IMR-90 (cell line): ENCODE measurements around the gene MFSD6. TPM values are rescaled to one million over a fixed set of nuclear protein-coding genes. Genes with fewer than 3 reads are reported as not detected.

Source experiments
- ATAC-seq: fragments of 200-7000 bp; cut with Tn5 transposase; 2 replicates; pipeline ENCODE4 v1.9.1; 2020; ENCODE audit warnings: low read depth, mild to moderate bottlenecking, moderate library complexity
- BruUV-seq: library from RNA; stranded (reverse); fragments of 400-500 nt; replicated peaks from 2 replicates; lab custom pipeline; 2021; lab: Mats Ljungman, UMichigan
- CTCF ChIA-PET: fragments of 300-600 bp; formaldehyde crosslinking; extraction: SDS; loops from one replicate; lab custom pipeline; 2021; ENCODE audit warnings: antibody characterized with exemption; lab: Yijun Ruan, JAX
- POLR2A ChIA-PET: fragments of 300-600 bp; sonication (Branson Sonifier 250); formaldehyde crosslinking; loops from one replicate; lab custom pipeline; 2022; ENCODE audit warnings: antibody characterized with exemption; ENCODE audit not compliant: unreplicated experiment; lab: Charles Lee
- DNase-seq: peaks from one replicate; pipeline ENCODE4 v3.0.0; 2013
- H2AFZ ChIP-seq: replicated peaks from 2 replicates; pipeline ENCODE3; 2013; ENCODE audit warnings: low read length, mild to moderate bottlenecking; ENCODE audit not compliant: poor library complexity
- H2AK5ac ChIP-seq: 2 replicates; pipeline ENCODE4 v1.6.1; 2013; ENCODE audit warnings: low read depth, low read length, inconsistent platforms
- H2AK9ac ChIP-seq: replicated peaks from 2 replicates; pipeline ENCODE3; 2013; ENCODE audit warnings: mild to moderate bottlenecking, low read depth, low read length, moderate library complexity; ENCODE audit not compliant: poor library complexity
- H2BK120ac ChIP-seq: 2 replicates; pipeline ENCODE4 v1.6.1; 2013; ENCODE audit warnings: low read depth, low read length, inconsistent platforms
- H2BK15ac ChIP-seq: 3 replicates; pipeline ENCODE4 v1.6.1; 2013; ENCODE audit warnings: low read depth, low read length, inconsistent platforms
- H2BK20ac ChIP-seq: 2 replicates; pipeline ENCODE4 v1.6.1; 2013; ENCODE audit warnings: low read depth, mild to moderate bottlenecking, inconsistent platforms, low read length, moderate library complexity
- H2BK5ac ChIP-seq: 2 replicates; pipeline ENCODE4 v1.6.1; 2013; ENCODE audit warnings: mild to moderate bottlenecking, low read depth, low read length, inconsistent platforms; ENCODE audit not compliant: poor library complexity, severe bottlenecking
- H3K14ac ChIP-seq: replicated peaks from 2 replicates; pipeline ENCODE4 v1.6.1; 2013; ENCODE audit warnings: low read depth, low read length, inconsistent platforms
- H3K18ac ChIP-seq: 2 replicates; pipeline ENCODE4 v1.6.1; 2013; ENCODE audit warnings: low read depth, low read length, control low read depth
- H3K23ac ChIP-seq: 2 replicates; pipeline ENCODE4 v1.6.1; 2013; ENCODE audit warnings: low read depth, low read length, inconsistent platforms
- H3K27ac ChIP-seq: 2 replicates; pipeline ENCODE4 v1.5.1; 2013; ENCODE audit warnings: mild to moderate bottlenecking, control low read depth, low read length; ENCODE audit not compliant: insufficient read depth
- H3K27me3 ChIP-seq: 2 replicates; pipeline ENCODE4 v1.6.1; 2013; ENCODE audit warnings: low read length; ENCODE audit not compliant: control insufficient read depth, insufficient read depth
- H3K36me3 ChIP-seq: 2 replicates; pipeline ENCODE4 v1.6.1; 2013; ENCODE audit warnings: low read length, mixed read lengths; ENCODE audit not compliant: control insufficient read depth, insufficient read depth
- H3K4ac ChIP-seq: 2 replicates; pipeline ENCODE4 v1.6.1; 2013; ENCODE audit warnings: low read depth, low read length, inconsistent platforms
- H3K4me1 ChIP-seq: 2 replicates; pipeline ENCODE4 v1.6.1; 2013; ENCODE audit warnings: low read length, mixed read lengths; ENCODE audit not compliant: control insufficient read depth, insufficient read depth
- H3K4me2 ChIP-seq: 2 replicates; pipeline ENCODE4 v1.6.1; 2013; ENCODE audit warnings: low read depth, mild to moderate bottlenecking, control low read depth, low read length, moderate library complexity
- H3K4me3 ChIP-seq: 2 replicates; pipeline ENCODE4 v1.5.1; 2013; ENCODE audit warnings: low read depth, mild to moderate bottlenecking, control low read depth, low read length, moderate library complexity; ENCODE audit not compliant: insufficient read depth
- H3K56ac ChIP-seq: 2 replicates; pipeline ENCODE4 v1.6.1; 2013; ENCODE audit warnings: low read length, inconsistent platforms; ENCODE audit not compliant: insufficient read depth; ENCODE audit errors: extremely low read depth
- H3K79me1 ChIP-seq, 2 experiments: 2 replicates each; pipeline ENCODE4 v1.6.1; 2013; ENCODE audit warnings: low read length in 2 of 2, inconsistent platforms in 1 of 2, low read depth in 1 of 2
- H3K9ac ChIP-seq: 2 replicates; pipeline ENCODE4 v1.6.1; 2013; ENCODE audit warnings: low read depth, low read length, control low read depth
- H3K9me1 ChIP-seq: 2 replicates; pipeline ENCODE4 v1.6.1; 2013; ENCODE audit warnings: low read length, inconsistent platforms; ENCODE audit not compliant: insufficient read depth
- H3K9me3 ChIP-seq: 2 replicates; pipeline ENCODE4 v1.6.1; 2013; ENCODE audit warnings: low read length; ENCODE audit not compliant: control insufficient read depth, insufficient read depth
- H4K20me1 ChIP-seq: 2 replicates; pipeline ENCODE4 v1.6.1; 2013; ENCODE audit warnings: low read length, inconsistent platforms; ENCODE audit not compliant: insufficient read depth
- H4K5ac ChIP-seq: 2 replicates; pipeline ENCODE4 v1.6.1; 2013; ENCODE audit warnings: mild to moderate bottlenecking, low read depth, low read length, control low read depth
- H4K8ac ChIP-seq, 2 experiments: 2 replicates each; pipeline ENCODE4 v1.6.1; 2013; ENCODE audit warnings: low read depth in 2 of 2, low read length in 2 of 2, control low read depth in 1 of 2, inconsistent platforms in 1 of 2
- H4K91ac ChIP-seq: 2 replicates; pipeline ENCODE4 v1.6.1; 2013; ENCODE audit warnings: low read depth, low read length, inconsistent platforms; ENCODE audit not compliant: insufficient read depth
- CHD1 ChIP-seq: IDR thresholded peaks from 2 replicates; pipeline ENCODE4 v1.6.1; 2012; ENCODE audit warnings: low read depth, low read length, improper control_type of control experiment
- MAFK ChIP-seq: IDR thresholded peaks from 2 replicates; pipeline ENCODE4 v1.6.1; 2012; ENCODE audit warnings: low read depth, low read length, improper control_type of control experiment
- POLR2A ChIP-seq: IDR thresholded peaks from 2 replicates; pipeline ENCODE4 v1.6.1; 2012; ENCODE audit warnings: mild to moderate bottlenecking, low read depth, low read length
- WGBS, 2 experiments: methylation state at CpG; one replicate each; pipeline versions ENCODE4 v1.1.5 to v1.1.7; 2013; ENCODE audit warnings: missing lambda C conversion rate in 2 of 2; ENCODE audit not compliant: insufficient read length in 1 of 2; ENCODE audit errors: extremely low coverage in 2 of 2; 5-methylcytosine and 5-hydroxymethylcytosine counted together
- dilution Hi-C: fragments of 300-500 bp; cut with HindIII; formaldehyde crosslinking; loops from one replicate; pipeline ENCODE4 v1.14.3; 2018; ENCODE audit warnings: low sequenced_read_pairs; ENCODE audit not compliant: unreplicated experiment
- in situ Hi-C: fragments of 300-500 bp; cut with MboI; formaldehyde crosslinking; loops from 3 replicates; pipeline ENCODE4 v1.14.3; 2019; ENCODE audit warnings: low sequenced_read_pairs, inconsistent platforms, mixed read lengths
- intact Hi-C: fragments of 100-400 bp; cut with micrococcal nuclease; formaldehyde crosslinking; loops from 2 replicates; pipeline ENCODE4 v1.10.0; 2022
- polyA plus RNA-seq, 3 experiments: library from polyadenylated mRNA; depleted of rRNA; stranded (reverse); fragments of >200 nt; gene quantifications; 2 replicates each; pipeline ENCODE4 v1.2.3, GENCODE V29; 2012; ENCODE audit warnings: low replicate concordance in 1 of 3
- total RNA-seq: library from RNA; depleted of rRNA; stranded (reverse); fragments of >200 nt; gene quantifications from 2 replicates; pipeline ENCODE4 v1.2.3, GENCODE V29; 2012

Gene MFSD6
- total and polyA plus RNA-seq, 2 of the 4 experiments (the other 2 are of a cell fraction), result 4.2 to 7.7 TPM

GRCh38 chr2:190490502-190490901 lies 82.3 kb downstream of the MFSD6 start:
- Histone ChIP-seq H3K9ac (no peak overlapping the region), H3K4me1 (no peaks in the 10 kb centered on the region), H3K27ac (no peak overlapping the region), H3K9me3 (0 out of 2 replicates have a peak, but pooled peaks cover 1% of the 10 kb centered on the region), H3K9me1 (no peaks in the 10 kb centered on the region), H3K56ac (no peak overlapping the region), H3K4me2 (no peak overlapping the region), H3K27me3 (no peaks in the 10 kb centered on the region), H2BK20ac (no peak overlapping the region), H2AFZ (no peak overlapping the region), H4K91ac (no peak overlapping the region), H3K79me1 (no peaks in the 10 kb centered on the region), H2BK15ac (no peak overlapping the region), H3K14ac (no peak overlapping the region), H3K4me3 (no peak overlapping the region), H3K23ac (no peak overlapping the region), H3K4ac (no peak overlapping the region), H3K18ac (no peak overlapping the region), H4K20me1 (no peaks in the 10 kb centered on the region), H2AK9ac (no peak overlapping the region), H2BK120ac (no peak overlapping the region), H4K8ac (no peak overlapping the region), H2BK5ac (no peak overlapping the region), H4K5ac (no peak overlapping the region), H2AK5ac (no peak overlapping the region), H3K36me3 (peaks cover 3% of the 10 kb centered on the region; the same call in 1 of the 2 replicates)
- WGBS, 2 experiments, result no CpG with 5 or more reads among the region's 3 CpGs
- ChIA-PET CTCF (interaction anchor here (1.0 kb wide), 1 partner anchor 10 kb away, joined by 4 read pairs; no protein-coding TSS in a partner anchor), POLR2A (no interaction called here)
- in situ Hi-C loops (no loop called here), dilution Hi-C loops (no loop called here), intact Hi-C loops (no loop called here)
- no peak for DNase-seq
- no TSS peak for BruUV-seq
- TF ChIP-seq MAFK (peak; percentile 28), CHD1 (no peak), POLR2A (no peak)
- no peak for ATAC-seq
